Testis (tissue), 3 donors: ENCODE results near the gene PSTPIP2. TPM values are rescaled to one million over a fixed set of nuclear protein-coding genes. Genes with fewer than 3 reads are reported as not detected.

Experiments
- DNase-seq: peaks from one replicate; pipeline ENCODE4 v3.0.0-alpha.2; 2019
- H3K27ac ChIP-seq, 2 donors: fragments of 200-600 bp; sonication (generic); one replicate each; pipeline ENCODE4 v1.5.1; 2019
- H3K27me3 ChIP-seq: fragments of 200-600 bp; sonication (generic); one replicate; pipeline ENCODE4 v1.5.1; 2019
- H3K36me3 ChIP-seq: fragments of 200-600 bp; sonication (generic); one replicate; pipeline ENCODE4 v1.5.1; 2017; ENCODE audit warnings: low read depth; ENCODE audit errors: missing control alignments
- H3K4me1 ChIP-seq: fragments of 200-600 bp; sonication (generic); one replicate; pipeline ENCODE4 v1.5.1; 2019
- H3K4me3 ChIP-seq, 2 donors: fragments of 200-600 bp; sonication (generic); one replicate each; pipeline ENCODE4 v1.5.1; 2017 to 2019
- H3K9me3 ChIP-seq: fragments of 200-600 bp; sonication (generic); one replicate; pipeline ENCODE4 v1.5.1; 2017
- CTCF ChIP-seq, 3 experiments: fragments of 450-650 bp in 2 of 3; fragments of 200-600 bp in 1 of 3; sonication (generic) in 1 of 3; IDR thresholded peaks; one replicate each; pipeline ENCODE4 v1.5.1; 2016 to 2019; ENCODE audit warnings: antibody characterized with exemption in 3 of 3, mild to moderate bottlenecking in 2 of 3, moderate library complexity in 1 of 3
- POLR2A ChIP-seq: fragments of 450-650 bp; IDR thresholded peaks from one replicate; pipeline ENCODE4 v1.6.1; 2017; ENCODE audit warnings: antibody characterized with exemption, mild to moderate bottlenecking, moderate library complexity
- WGBS, 2 donors: methylation state at CpG; one replicate each; pipeline ENCODE4 v1.1.5; 2018; 5-methylcytosine and 5-hydroxymethylcytosine counted together
- intact Hi-C: fragments of 100-400 bp; cut with DNase I; formaldehyde crosslinking; loops from one replicate; pipeline ENCODE4 v1.15.1; 2023; ENCODE audit warnings: low total_unique reads
- polyA plus RNA-seq: library from polyadenylated mRNA; stranded (reverse); fragments of 350-450 nt; fragmentation: Illumina TruSeq; extraction: RNeasy Lipid Tissue Mini Kit (QIAGEN cat#74804); gene quantifications from one replicate; pipeline ENCODE4 v1.2.3, GENCODE V29; 2014; ENCODE audit warnings: low read depth, low replicate concordance; ENCODE audit not compliant: insufficient read depth
- total RNA-seq, 2 donors: library from RNA; depleted of rRNA; stranded (reverse); fragments of >200 nt; gene quantifications; one replicate each; pipeline ENCODE4 v1.2.3, GENCODE V29; 2016

The PSTPIP2 gene
- total and polyA plus RNA-seq, 3 donors from 2014 or later, result 2.5 to 5.0 (median 3.5) TPM

- Histone ChIP-seq H3K4me3 (no peak overlapping the region), H3K27me3 (no peaks in the 10 kb centered on the region), H3K9me3 (no peaks in the 10 kb centered on the region), H3K27ac (peak overlapping the region in 1 of 2 donors; percentile 92), H3K36me3 (no peaks in the 10 kb centered on the region), H3K4me1 (peaks cover 24% of the 10 kb centered on the region)
- WGBS, 2 donors, result 95 to 97% methylated on average over 8 of the region's 8 CpGs
- TF ChIP-seq CTCF (IDR thresholded peaks at IDR 0.05) (no peak), POLR2A (no peak)
- intact Hi-C loops, result no loop called here
- no peak for DNase-seq
Measured at GRCh38 chr18:46099463-46099862, 27.4 kb upstream of the PSTPIP2 start.

- H3K9me3 ChIP-seq, result no peaks in the 10 kb centered on the region
- DNase-seq, result no peak
- H3K4me3 ChIP-seq, result peak overlapping the region; percentile 81 to 97
- intact Hi-C loops, result no loop called here
- TF ChIP-seq POLR2A (no peak), CTCF (IDR thresholded peaks at IDR 0.05) (no peak)
- H3K27me3 ChIP-seq, result no peaks in the 10 kb centered on the region
- peak overlapping the region; percentile 92 to 93 for H3K27ac ChIP-seq
- WGBS, 2 donors, result 13 to 15% methylated on average over 15 to 16 of the region's 16 CpGs
- H3K4me1 ChIP-seq, result peaks cover 20% of the 10 kb centered on the region
- H3K36me3 ChIP-seq, result no peaks in the 10 kb centered on the region
Measured at GRCh38 chr18:46098616-46098933, 26.5 kb upstream of the PSTPIP2 start.

- Histone ChIP-seq H3K4me1 (peaks cover 20% of the 10 kb centered on the region), H3K36me3 (no peaks in the 10 kb centered on the region), H3K4me3 (peak within 1 kb of the TSS; percentile 81 to 97), H3K9me3 (no peaks in the 10 kb centered on the region), H3K27me3 (no peaks in the 10 kb centered on the region), H3K27ac (peak within 1 kb of the TSS; percentile 92 to 93)
- 0 to 1% methylated on average over 42 to 45 of the region's 53 CpGs for WGBS, 2 donors
- intact Hi-C loops, result no loop called here
- TF ChIP-seq CTCF (IDR thresholded peaks at IDR 0.05) (no peak), POLR2A (no peak)
- peak; percentile 95 for DNase-seq
Measured at GRCh38 chr18:46097801-46098615, 25.9 kb upstream of the PSTPIP2 start, which contains the start of gene ATP5F1A. TSS of gene ATP5F1A (minus strand) at chr18:46098296. CDS start at chr18:46098231, 65 bp downstream.

- H3K4me3 ChIP-seq, result peak overlapping the region; percentile 81 to 97
- peaks cover 20% of the 10 kb centered on the region for H3K4me1 ChIP-seq
- WGBS, 2 donors, result 0% methylated on average over 8 of the region's 8 CpGs
- no peaks in the 10 kb centered on the region for H3K27me3 ChIP-seq
- no peaks in the 10 kb centered on the region for H3K9me3 ChIP-seq
- no peak for DNase-seq
- intact Hi-C loops, result no loop called here
- H3K27ac ChIP-seq, result peak overlapping the region; percentile 92 to 93
- no peak for TF ChIP-seq CTCF (IDR thresholded peaks at IDR 0.05)
- no peak for TF ChIP-seq POLR2A
- H3K36me3 ChIP-seq, result no peaks in the 10 kb centered on the region
Measured at GRCh38 chr18:46097431-46097800, 25.4 kb upstream of the PSTPIP2 start.
